ENCODE measurements around the gene CSNK1D. TPM values are rescaled to one million over a fixed set of nuclear protein-coding genes. Genes with fewer than 3 reads are reported as not detected.

The CSNK1D gene
- polyA plus RNA-seq, 1 donor from 2014 or later: 29.9 TPM

DNA sequence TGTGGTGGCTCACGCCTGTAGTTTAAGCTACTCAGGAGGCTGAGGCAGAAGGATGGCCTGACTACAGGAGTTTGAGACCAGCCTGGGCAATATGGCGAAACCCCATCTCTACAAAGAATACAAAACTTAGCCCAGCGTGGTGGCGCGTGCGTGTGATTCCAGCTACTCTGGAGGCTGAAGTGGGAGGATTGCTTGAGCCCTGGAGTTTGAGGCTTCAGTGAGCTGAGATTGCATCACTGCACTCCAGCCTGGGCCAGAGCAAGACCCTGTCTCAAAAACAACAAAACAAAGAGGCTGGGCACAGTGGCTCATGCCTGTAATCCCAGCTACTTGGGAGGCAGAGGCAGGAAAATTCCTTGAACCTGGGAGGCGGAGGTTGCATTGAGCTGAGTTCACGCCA lies 7.0 kb upstream of the CSNK1D start:
- TF ChIP-seq RAD21 (conservative IDR thresholded peaks at IDR 0.05) (no peak), CTCF (IDR thresholded peaks at IDR 0.05; ENCODE audit: poor library complexity, severe bottlenecking) (no peak), POLR2AphosphoS5 (IDR thresholded peaks at IDR 0.05) (no peak), REST (IDR thresholded peaks at IDR 0.05; ENCODE audit: borderline replicate concordance) (no peak), EP300 (conservative IDR thresholded peaks at IDR 0.05; ENCODE audit: poor library complexity, severe bottlenecking) (no peak), SMC3 (conservative IDR thresholded peaks at IDR 0.05; ENCODE audit: poor library complexity) (no peak), TAF1 (IDR thresholded peaks at IDR 0.05; ENCODE audit: low read depth) (no peak)
- no peaks in the 10 kb centered on the region for H4K20me1 ChIP-seq (ENCODE audit: insufficient read depth)
- H2AFZ ChIP-seq (ENCODE audit: low read depth, low read length): no peak overlapping the region
- H3K4me2 ChIP-seq (ENCODE audit: low read length): no peak overlapping the region
- no peaks in the 10 kb centered on the region for H3K27me3 ChIP-seq (ENCODE audit: insufficient read depth, low read depth, low read length)
- H3K4me3 ChIP-seq (ENCODE audit: low read length): no peak overlapping the region
- H3K79me2 ChIP-seq (replicated peaks; ENCODE audit: insufficient read depth, low read length): no peaks in the 10 kb centered on the region
- no peaks in the 10 kb centered on the region for H3K9me3 ChIP-seq (ENCODE audit: low read length)
- H3F3A ChIP-seq (ENCODE audit: insufficient read depth, low read length, poor library complexity, severe bottlenecking): no peaks in the 10 kb centered on the region
- H3K36me3 ChIP-seq (ENCODE audit: insufficient read depth, low read length): no peaks in the 10 kb centered on the region
- H3K9me2 ChIP-seq (ENCODE audit: insufficient read depth, low read length): no peaks in the 10 kb centered on the region
- H3K9ac ChIP-seq (ENCODE audit: low read length): no peak overlapping the region
- no peak overlapping the region for H3K27ac ChIP-seq (ENCODE audit: low read length)

DNA sequence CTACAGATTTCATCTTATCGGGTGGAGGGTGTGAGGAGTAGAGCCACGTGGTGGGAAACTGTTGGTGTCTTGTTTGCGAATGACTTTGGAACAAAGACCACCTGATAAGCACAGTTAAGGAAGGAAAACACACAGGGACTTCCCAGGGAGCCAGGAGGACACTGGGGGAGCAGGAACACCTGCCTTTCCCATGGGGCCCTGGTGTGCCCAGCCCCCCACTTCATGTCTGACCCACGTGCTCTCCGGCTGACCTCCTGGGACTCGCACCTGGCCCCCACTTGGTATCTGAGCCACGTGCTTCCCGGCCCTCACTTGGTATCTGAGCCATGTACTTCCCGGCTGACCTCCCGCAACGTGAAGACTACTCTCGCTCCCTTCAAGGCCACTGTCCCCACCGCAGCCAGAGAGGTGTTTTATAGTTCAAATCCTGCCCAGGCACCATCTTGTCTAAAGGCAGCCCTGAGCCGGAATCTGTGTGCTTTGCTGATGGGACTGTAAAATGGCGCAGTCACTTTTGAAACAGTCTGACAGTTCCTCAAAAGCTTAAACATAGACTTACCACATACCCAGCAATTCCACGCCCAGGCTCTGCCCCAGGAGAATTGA lies 5.4 kb upstream of the CSNK1D start:
- Histone ChIP-seq H3K9ac (ENCODE audit: low read length) (no peak overlapping the region), H4K20me1 (ENCODE audit: insufficient read depth) (no peaks in the 10 kb centered on the region), H2AFZ (ENCODE audit: low read depth, low read length) (no peak overlapping the region), H3K4me2 (ENCODE audit: low read length) (no peak overlapping the region), H3K36me3 (ENCODE audit: insufficient read depth, low read length) (no peaks in the 10 kb centered on the region), H3F3A (ENCODE audit: insufficient read depth, low read length, poor library complexity, severe bottlenecking) (no peaks in the 10 kb centered on the region), H3K27me3 (ENCODE audit: insufficient read depth, low read depth, low read length) (no peaks in the 10 kb centered on the region), H3K79me2 (replicated peaks; ENCODE audit: insufficient read depth, low read length) (no peaks in the 10 kb centered on the region), H3K9me2 (ENCODE audit: insufficient read depth, low read length) (no peaks in the 10 kb centered on the region), H3K4me3 (ENCODE audit: low read length) (no peak overlapping the region), H3K27ac (ENCODE audit: low read length) (no peak overlapping the region), H3K9me3 (ENCODE audit: low read length) (no peaks in the 10 kb centered on the region)
- no peak for TF ChIP-seq POLR2AphosphoS5 (IDR thresholded peaks at IDR 0.05)
- TF ChIP-seq EP300 (conservative IDR thresholded peaks at IDR 0.05; ENCODE audit: poor library complexity, severe bottlenecking): no peak
- no peak for TF ChIP-seq REST (IDR thresholded peaks at IDR 0.05; ENCODE audit: borderline replicate concordance)
- TF ChIP-seq CTCF (IDR thresholded peaks at IDR 0.05; ENCODE audit: poor library complexity, severe bottlenecking): no peak
- TF ChIP-seq SMC3 (conservative IDR thresholded peaks at IDR 0.05; ENCODE audit: poor library complexity): no peak

All from neural cell (in vitro differentiated cells).